ENCODE results near the gene PANK4.

PANK4 gene

DNA sequence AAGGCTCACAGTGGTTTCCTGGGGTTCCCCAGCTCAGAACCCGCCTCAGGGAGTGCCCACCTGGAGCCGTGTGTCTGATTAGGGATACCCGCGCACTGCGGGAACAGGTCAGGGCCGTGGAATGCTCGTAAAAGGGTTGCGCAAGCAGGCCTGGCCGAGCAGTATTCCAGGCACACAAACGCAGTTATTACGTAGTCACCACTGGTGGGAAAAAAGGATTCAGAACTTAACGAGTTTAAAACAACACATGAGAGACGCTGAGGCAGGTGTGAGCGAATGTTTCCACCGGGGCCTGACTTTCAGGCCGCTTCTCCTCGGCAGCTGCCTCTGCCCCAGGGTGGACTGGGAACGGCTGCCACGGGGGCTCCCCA is 32.1 kb downstream of the PANK4 start:
- in situ Hi-C loops (cut with HindIII; ENCODE audit: low sequenced_read_pairs) = no loop called here
- DNase-seq (ENCODE audit: low read depth) = no peak
- TF ChIP-seq, protein P1, sequence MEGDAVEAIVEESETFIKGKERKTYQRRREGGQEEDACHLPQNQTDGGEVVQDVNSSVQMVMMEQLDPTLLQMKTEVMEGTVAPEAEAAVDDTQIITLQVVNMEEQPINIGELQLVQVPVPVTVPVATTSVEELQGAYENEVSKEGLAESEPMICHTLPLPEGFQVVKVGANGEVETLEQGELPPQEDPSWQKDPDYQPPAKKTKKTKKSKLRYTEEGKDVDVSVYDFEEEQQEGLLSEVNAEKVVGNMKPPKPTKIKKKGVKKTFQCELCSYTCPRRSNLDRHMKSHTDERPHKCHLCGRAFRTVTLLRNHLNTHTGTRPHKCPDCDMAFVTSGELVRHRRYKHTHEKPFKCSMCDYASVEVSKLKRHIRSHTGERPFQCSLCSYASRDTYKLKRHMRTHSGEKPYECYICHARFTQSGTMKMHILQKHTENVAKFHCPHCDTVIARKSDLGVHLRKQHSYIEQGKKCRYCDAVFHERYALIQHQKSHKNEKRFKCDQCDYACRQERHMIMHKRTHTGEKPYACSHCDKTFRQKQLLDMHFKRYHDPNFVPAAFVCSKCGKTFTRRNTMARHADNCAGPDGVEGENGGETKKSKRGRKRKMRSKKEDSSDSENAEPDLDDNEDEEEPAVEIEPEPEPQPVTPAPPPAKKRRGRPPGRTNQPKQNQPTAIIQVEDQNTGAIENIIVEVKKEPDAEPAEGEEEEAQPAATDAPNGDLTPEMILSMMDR (IDR thresholded peaks at IDR 0.05; ENCODE audit: low read depth, low read length, missing control alignments) = no peak
- no peak overlapping the region for H3K4me3 ChIP-seq (ENCODE audit: low read depth, low read length)

DNA sequence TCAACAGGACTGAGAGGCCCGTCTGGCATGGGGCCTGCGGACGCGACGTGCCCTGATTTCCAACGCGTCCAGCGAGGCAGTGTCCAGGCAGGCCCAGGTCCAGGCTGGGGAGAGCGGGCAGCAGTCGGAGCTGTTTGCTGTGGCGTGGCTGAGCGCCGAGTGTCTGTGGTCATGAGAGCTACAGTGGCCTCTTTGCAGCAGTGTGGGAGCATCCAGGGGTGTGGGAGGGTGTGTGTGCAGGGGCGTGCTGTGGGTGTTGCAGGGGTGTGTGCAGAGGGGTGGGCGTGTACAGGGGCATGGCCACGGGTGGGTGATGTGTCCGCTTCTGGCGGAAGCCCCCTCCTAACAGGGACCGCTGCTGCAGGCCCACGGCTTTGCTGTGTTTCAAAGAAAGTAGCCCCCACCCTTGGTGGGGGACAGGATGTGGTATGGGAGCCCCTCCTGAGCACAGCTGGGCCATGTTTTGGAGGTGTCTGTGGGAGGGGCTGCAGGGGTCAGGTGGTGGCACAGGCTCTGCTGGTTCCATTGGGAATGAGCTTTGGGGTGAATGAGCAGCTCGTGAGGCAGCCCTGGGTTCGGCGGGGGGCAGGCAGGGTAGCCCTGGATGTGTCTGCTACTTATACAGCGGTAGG is 32.6 kb downstream of the PANK4 start:
- in situ Hi-C loops (cut with HindIII; ENCODE audit: low sequenced_read_pairs) = no loop called here
- peak; percentile 5 for DNase-seq (ENCODE audit: low read depth)
- TF ChIP-seq, protein P1 (IDR thresholded peaks at IDR 0.05; ENCODE audit: low read depth, low read length, missing control alignments) = no peak
- H3K4me3 ChIP-seq (ENCODE audit: low read depth, low read length) = no peak overlapping the region

DNA sequence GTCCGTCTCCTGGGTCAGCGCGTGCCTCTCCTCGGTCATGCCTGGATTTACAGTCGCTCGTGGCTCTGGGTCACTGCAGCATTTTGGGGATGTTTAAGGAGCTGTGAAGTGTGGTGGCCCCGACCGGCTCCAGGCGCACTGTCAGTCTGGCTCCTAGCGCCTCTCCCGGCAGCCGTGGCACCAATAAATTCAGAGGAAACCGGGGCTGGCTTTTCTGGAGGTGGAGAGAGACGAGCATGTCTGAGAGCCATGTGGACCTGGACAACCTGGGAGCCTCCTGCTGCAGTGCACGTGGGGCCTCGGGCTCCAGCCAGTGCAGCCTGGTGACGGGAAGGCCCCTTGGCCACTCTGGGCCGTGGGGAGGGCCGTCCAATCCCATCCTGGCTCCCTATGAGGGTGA is 33.2 kb downstream of the PANK4 start:
- TF ChIP-seq, protein P1 (IDR thresholded peaks at IDR 0.05; ENCODE audit: low read depth, low read length, missing control alignments) = no peak
- in situ Hi-C loops (cut with HindIII; ENCODE audit: low sequenced_read_pairs) = no loop called here

DNA sequence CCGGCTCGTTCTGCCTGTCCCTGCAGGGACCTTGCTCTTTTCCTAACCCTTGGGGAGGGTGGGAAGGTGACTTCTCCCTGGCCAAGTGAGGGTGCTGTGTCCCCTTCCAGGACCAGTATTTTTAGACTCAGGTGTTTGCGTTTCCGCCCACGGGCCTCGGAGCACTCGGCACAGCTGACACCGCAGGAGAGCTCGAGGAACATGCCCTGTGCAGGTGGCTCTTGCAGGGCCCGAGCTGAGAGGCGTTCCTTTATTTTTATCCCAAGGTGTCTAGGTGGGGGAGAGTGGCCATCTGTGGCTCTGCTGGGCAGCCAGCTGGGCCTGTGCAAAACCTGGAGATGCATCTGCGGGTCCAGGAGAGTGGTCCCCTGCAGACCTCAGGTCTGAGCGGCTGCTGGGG is 34.3 kb downstream of the PANK4 start:
- TF ChIP-seq, protein P1 (IDR thresholded peaks at IDR 0.05; ENCODE audit: low read depth, low read length, missing control alignments) = no peak
- no peak for DNase-seq (ENCODE audit: low read depth)
- no peak overlapping the region for H3K4me3 ChIP-seq (ENCODE audit: low read depth, low read length)
- in situ Hi-C loops (cut with HindIII; ENCODE audit: low sequenced_read_pairs) = no loop called here

More for the DNA sequence above, 33.2 kb downstream of the PANK4 start:
- DNase-seq (ENCODE audit: low read depth) = no peak
- H3K4me3 ChIP-seq (ENCODE audit: low read depth, low read length) = no peak overlapping the region

DNA sequence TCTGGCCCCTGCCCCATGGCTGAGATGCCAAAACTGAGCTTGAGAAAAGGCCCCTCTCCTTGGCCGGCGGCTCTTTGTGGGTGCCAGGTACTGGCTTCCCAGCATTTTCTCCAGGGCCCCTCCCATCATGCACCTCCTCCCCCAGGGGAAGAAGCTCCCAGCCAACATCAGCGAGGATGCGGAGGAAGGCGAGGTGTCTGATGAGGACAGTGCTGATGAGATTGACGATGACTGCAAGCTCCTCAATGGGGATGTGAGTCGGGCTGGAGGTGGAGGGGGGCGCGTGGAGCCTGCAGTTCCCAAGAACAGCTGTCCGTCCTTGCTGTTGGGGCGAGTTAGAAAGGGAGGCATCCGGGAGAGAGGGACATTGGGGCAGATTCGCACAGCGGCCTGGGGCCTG is 36.8 kb downstream of the PANK4 start:
- in situ Hi-C loops (cut with HindIII; ENCODE audit: low sequenced_read_pairs) = no loop called here
- H3K4me3 ChIP-seq (ENCODE audit: low read depth, low read length) = no peak overlapping the region
- DNase-seq (ENCODE audit: low read depth) = no peak
- TF ChIP-seq, protein P1 (IDR thresholded peaks at IDR 0.05; ENCODE audit: low read depth, low read length, missing control alignments) = no peak

DNA sequence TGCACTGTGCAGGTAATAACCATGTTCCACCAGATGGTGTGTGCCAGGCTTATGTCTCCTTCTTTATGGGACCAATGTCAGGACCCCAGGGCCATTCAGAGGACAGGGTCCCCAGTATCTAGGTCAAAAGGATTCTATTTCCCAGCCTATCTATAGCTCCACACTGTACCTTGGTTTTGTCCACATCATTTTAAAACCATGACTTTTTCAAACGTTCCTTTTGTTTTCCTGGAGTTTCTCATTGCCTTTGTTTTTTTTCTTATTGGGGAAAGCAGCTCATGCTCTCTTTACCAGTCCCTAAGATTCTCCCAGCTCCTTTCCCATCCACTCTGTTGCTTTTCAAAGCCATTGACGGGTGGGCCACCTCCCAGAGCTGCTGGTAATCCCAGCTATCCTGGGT is 37.7 kb downstream of the PANK4 start:
- no peak for DNase-seq (ENCODE audit: low read depth)
- in situ Hi-C loops (cut with HindIII; ENCODE audit: low sequenced_read_pairs) = no loop called here
- TF ChIP-seq, protein P1 (IDR thresholded peaks at IDR 0.05; ENCODE audit: low read depth, low read length, missing control alignments) = no peak
- no peak overlapping the region for H3K4me3 ChIP-seq (ENCODE audit: low read depth, low read length)
